HG03066 (cell line): ENCODE results near the gene DAZAP1.
"Not testable (repeated sequence)": the region's sequence is repeated elsewhere in the genome, so short reads cannot be mapped to it uniquely, and the experiment has no call there.

ENCODE experiments used
- ATAC-seq: cut with Tn5 transposase; IDR thresholded peaks from one replicate; pipeline ENCODE4 v1.9.1; 2021; ENCODE audit warnings: low read depth; ENCODE audit not compliant: unreplicated experiment

DAZAP1 gene

DNA sequence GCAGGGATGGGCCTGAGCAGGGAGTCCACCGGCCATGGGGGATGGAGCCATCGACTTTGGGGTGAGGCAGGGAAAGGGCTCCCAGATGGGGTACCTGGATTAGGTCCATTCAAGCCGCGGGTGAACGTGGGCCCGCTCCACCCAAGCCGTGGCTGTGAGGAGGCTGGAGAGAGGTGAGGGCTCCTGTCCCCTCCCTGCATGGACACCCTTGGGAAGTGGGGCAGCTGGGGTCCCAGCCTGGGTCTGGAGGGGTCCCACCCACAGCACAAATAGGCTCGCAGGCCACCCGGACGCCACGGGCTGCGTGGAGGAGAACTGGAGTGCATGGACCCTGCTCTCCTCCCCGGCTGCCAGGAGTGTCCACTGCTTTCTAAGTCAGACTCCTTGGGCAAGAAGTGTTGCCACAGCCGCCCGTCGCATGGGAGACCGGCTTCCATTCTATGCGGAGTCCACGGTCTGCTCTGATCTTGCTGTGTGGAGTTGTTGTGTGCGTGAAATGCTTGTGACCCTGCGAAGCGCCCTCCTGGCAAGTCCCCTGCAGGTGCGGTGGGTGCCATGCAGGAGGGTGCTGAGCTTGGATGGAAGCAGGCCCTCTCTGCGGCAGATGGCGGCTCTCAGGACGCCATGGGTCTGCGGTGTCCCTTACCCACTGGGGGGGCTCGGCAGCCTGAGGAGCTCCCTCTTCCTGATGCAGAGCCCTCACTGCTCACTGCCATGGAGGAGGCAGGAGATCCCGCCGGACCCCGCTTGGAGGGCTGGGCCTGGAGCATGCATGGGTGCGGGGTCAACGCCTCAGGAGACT is 2.0 kb downstream of the DAZAP1 start:
- ATAC-seq = no peak

DNA sequence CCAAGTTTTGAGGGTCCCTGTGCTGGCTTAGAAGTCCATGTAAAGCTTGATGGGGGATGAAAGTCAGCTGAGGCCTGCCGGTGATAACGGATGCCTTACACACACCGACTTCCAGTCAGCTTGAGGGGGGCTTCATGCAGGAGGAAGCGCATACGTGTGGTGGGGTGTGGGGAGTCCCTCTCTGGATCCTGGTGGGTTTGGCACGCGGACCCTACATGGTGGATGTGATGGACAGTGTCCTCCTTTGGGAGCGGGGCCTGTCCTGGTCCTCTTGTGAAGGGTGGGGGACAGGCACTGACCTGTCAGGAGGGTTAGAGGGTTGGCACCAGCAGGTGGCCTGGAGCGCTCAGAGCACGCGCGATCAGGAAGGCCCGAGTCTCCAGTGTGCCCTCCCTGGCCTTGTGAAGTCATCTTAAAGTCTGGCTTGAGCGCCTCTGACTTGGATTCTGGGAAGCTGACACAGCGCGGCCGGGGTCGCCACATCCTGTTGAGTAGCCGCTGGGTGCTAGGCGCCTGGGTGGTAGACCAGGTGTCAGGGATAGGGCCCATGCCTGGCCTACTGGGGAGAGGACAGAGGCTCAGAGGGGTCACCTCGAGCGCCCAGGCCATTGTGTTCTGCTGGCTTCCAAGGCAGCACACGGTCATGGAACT is 2.9 kb downstream of the DAZAP1 start:
- no peak for ATAC-seq

DNA sequence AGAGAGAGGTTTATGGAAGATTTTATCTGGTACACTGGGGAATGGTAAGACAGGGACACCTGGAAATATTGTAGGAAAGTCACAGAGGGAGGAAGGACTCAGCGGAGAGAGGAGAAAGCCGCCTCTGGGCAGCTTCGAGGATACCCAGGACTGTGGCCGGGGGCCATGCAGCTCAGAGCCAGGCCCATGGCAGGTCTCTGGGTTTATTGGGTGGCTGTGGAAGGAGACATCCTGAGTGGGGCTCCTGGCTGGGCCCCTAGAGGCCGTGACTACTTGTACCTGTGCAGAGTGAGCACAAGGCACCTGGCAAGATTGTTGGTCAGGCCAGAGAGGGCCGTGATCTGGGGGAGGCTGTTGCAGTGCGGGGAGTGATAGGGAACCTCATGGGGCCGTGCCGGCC is 3.4 kb downstream of the DAZAP1 start:
- no peak for ATAC-seq

DNA sequence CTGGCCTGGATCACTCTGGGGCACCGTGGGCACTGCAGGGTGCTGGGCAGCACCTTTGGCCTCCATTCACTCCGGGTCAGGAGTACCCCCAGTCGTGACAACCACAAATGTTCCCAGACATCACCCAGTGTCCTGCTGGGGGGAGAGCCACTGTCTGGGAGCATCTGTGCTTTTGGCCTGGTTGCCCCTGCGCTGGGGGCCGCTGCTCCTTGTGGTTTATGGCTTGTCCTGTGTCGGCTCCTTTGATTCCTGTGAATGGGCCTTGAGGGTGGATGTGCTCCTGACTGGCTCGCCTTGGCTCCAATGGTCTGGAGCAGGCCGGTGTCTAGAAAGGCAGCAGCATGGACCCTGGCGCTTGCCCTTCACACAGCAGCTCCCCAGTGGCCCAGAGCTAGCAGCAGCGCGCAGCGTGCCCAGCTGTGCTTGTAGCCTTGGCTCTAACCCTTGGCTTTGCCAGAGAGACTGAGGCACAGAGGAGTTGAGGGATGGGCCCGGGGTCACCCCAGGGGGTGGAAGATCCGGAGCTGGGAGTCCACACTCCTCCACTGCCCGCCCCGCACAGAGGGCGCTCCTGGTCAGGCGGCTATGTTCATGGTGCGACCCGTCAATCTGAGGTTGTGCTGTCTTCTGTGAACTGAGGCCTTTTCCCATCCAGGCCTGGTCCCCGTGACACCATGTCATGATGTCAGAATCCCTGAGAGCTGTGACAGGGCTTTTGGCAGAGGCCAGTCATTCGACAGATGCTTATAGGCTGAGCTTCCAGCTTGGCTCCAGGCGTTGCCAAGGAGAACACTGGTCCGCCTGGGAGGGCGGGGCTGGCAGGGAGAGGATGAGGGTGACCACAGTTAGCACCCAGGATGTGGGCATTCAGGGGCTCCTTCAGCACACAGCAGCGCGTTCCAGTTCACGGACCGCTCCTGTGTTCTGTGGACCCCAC is 4.1 kb downstream of the DAZAP1 start:
- ATAC-seq = no peak

DNA sequence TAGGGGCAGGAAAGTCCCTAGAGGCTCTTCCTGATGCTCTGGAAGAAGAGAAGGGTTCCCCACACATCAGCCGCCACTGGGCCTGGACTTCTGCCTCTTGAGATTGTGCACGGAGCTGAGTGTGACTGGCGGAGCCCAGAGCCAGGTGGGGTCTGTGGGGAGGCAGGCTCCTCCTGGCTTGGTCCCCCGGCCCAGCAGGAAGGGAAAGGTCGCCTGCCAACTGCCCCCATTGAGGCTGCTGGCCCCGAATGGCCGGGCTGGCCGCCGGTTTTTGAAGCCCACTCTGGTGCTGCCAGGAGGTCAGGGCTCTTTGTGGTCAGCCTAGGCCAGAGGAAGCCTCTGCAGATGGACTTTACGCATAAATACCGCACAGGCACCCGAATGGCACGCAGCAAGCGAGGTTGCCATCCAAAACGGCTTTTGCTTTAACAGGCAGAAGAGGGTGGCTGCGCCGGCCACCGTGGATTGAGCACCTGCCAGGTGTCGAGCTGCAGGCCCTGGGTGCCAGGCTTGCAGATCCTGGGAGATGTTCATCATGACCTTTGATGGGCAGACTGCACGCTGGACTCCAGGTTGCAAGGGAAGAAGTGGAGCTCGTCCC is 5.0 kb downstream of the DAZAP1 start:
- no peak for ATAC-seq

DNA sequence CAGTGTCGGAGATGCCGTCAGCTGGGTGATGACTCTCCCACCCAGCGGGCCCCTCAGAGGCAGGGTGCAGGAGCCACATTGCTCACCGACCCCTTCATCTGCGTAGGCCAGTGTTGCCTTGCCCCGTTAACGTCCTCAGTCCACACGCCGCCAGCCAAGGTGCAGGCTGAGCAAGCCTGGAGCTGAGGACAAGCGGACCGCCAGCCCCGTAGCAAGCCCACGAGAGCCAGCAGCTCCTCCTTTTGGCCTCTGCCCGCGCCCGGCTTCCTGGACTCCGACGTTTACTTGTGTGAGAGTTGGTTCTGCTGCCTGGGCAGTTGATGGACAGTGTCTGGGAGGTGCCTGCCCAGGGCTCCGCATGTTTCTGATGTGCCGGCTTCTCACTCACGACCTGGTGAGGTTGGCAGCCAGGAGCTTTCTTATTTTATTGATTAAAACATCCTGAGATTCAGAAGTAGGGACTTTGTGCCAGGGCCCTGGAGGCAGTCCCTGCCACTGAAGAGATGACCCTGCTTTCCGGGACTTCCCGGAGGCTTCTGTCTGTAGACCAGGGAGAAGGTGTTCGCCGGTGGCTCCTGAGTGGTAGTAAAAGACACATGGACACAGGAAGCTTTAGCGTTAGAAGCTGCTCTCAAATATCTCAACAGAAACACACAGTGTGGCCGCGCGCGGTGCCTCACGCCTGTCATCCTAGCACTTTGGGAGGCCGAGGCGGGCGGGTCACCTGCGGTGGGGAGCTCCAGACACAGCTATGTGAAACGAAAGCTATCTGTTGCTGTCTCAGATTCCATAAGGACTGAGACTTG is 5.8 kb downstream of the DAZAP1 start:
- ATAC-seq = no peak

DNA sequence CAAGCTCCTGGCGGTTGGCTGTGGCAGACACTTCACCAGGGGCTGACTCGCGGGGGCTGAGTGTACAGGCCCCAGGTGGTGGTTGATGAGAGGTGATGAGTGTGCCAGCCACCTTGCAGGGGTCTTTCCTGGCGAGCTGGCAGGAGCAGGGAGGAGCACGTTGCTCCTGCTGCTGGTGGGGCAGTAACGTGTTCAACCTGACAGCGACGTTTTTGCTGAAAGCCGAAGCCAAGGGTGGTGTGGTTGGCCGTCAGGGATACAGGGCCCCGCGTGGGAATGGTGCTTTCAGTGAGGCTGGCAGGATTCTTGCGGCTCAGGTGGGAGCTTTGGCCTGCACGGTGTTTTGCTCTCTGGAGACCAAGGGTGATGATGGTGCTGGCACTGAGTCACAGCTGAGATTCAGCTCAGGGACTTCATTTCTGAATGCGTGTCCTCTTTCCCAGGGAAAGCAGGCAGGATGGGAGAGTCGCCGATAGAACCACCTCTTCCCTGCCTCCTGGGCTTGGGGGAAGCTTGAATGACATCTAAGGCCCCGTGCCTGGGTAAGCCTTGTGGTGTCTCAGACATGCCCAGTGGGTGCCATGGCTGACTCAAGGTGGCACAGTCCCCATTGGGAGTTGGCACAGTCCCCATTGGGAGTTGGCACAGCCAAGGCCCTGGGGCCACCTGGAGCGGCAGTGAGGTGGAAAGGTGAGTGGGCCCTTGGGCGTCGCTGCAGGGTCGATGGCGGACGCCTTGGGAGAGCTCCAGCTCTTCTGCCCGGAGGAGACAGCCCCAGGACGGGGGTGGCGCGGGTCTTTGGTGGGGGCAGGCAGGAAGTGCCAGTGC is 8.8 kb downstream of the DAZAP1 start:
- no peak for ATAC-seq

DNA sequence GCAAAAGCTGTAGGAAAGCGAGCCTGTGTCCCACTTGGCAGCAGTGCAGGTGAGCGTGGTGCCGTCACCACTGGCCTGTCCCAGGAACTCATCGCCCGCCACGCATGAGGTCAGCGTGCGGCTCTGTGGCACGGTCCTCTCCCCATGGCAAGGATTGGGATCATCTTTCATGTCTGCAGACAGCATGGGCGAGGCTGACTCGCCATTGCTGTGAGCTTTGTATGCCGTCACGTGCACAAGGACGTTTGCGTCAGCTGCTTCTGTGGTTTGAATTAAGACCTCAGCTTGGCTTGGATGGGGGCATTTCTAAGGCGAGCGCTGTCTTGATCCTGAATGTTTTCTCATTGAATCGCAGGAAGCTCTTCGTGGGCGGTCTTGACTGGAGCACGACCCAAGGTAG is 9.8 kb downstream of the DAZAP1 start:
- ATAC-seq = no peak

DNA sequence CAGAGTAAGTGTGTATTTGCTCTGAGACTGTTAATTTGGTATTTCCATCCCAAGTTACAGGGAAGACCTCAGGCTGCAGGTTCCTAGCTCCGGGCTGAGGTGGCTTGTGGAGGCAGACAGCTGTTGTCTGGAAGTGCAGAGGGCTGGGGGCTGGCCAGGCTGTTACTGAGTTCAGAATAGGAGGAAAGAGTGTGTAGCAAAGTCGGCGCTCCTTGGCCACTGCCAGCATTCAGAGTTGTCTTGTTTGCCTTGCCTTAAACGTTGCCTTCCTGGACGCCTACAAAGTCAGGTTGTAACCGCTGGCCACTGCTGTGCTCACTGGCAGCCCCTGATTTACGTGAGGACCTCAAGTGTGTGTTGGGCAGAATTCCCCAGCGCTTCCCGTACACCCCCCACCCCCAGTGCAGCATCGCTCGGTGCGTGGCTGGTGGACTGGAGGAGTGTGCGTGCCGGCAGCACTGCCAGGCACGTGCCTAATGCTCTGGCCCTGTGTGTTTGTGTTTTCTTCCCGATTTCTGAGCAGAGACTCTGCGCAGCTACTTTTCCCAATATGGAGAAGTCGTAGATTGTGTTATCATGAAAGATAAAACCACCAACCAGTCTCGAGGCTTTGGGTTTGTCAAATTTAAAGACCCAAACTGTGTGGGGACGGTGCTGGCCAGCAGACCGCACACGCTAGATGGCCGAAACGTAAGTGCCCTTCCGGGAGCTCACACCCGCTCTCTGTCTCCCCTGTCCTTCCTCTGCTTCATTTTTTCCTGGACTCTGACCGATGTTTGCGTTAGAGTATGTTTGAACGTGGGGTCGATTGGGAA is 10.5 kb downstream of the DAZAP1 start:
- ATAC-seq = no peak

DNA sequence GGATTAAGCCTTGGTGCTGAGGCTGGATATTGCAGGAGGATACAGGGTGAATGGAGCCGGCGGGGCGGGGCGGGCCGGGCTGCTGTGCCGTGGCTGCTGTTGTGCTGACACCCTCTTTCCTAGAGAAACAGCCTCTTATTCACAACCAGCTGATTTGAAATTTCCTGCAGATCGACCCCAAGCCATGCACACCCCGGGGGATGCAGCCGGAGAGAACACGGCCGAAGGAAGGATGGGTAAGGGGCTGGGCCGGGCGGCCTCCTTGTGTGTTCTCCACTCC is 11.1 kb downstream of the DAZAP1 start:
- ATAC-seq = no peak

DNA sequence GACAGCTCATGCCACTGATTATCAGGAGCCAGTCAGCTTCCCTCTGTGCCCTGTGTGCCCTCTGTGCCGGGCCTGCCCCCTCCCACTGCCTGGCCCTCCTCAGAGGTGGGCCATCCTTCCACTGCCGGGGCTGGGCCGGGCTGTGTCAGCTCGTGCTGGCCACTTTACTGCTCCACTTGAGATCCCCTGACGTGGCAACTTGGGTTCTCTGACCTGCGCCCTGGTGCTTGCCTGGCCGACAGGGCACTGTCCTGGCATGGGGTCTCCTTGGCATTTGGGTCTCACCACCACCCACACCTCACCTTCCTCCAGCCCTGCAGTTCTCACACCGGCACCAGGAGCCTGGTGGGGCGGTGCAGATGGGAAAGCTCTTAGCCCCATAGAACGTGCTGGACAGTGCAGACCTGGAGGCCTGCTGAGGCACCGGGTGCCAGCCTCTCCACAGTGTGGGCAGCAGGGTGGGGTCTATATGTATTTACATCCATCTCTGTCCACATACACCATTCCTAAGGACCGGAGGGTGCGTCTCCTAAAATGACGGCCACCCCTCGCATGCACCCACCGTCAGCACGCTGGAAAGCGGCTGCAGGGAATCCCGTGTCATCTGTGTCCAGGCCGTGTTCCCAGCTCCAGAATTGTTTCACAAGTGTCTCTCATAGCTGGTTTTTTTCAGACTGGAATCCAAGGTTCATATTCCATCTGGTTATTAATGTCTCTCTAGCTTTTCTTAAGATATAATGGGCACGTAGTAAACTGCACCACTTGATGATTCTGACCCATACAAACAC is 11.8 kb downstream of the DAZAP1 start:
- no peak for ATAC-seq

DNA sequence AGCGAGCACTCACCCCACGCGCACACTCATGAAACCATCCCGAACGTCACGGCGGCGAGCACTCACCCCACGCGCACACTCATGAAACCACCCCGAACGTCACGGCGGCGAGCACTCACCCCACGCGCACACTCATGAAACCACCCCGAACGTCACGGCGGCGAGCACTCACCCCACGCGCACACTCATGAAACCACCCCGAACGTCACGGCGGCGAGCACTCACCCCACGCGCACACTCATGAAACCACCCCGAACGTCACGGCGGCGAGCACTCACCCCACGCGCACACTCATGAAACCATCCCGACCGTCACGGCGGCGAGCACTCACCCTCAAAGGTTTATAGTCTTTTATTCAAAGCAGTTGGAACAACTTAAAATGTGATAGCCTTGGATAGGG is 12.7 kb downstream of the DAZAP1 start:
- not testable (repeated sequence) for ATAC-seq

DNA sequence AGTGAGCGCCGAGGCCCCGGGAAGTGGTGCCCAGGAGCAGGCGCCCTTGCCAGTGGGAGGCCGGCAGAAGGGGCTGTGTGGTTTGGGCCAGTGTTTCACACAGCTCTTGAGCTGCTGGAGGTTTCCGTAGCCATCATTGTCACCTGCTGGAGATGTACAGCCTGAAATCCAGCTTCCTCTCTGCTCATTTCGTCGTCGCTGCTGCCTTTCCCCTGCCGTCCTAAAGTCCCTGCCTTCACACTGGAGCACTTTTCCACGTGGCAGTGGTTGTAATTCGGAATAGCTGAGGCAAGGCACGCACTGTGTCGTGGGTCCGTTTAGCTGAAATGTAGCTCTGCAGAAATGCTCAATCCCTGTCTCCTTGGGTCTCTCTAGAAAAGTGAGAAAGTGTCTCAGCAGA is 13.2 kb downstream of the DAZAP1 start:
- no peak for ATAC-seq

DNA sequence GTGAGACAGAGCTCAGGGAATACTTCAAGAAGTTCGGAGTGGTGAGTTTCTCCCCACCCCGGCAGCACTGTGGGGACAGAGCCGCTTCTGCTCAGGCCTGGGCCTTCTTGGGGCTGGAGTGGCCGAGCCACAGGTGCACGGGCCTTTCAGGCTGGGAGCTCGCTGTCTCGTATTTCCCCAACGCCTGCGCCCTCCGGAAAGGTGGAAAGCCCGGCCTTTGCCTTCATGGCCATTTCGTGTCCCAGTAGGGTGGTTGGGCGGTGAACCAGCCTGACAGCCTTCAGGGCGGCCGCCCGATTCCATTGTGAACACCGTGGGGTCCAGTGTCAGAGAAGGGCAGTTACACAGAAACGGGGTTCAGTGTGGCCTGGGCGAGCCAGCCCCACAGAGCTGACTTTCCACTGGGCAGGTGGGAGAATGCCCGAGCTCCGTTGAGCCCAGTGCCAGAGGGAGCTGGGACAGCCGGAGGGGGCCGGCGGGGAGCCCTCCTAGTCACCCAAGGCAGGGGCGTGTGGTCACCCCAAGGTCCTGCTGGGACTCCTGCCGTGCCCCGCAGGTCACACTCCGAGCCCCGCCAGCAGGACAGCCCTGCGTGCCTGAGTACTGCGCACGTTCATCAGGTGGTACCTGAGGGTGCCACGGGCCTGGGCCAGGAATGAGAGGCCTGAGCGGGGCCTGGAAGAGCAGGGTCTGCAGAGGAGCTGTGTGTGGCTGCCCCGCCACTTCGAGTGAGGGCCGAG is 14.0 kb downstream of the DAZAP1 start:
- ATAC-seq = no peak

DNA sequence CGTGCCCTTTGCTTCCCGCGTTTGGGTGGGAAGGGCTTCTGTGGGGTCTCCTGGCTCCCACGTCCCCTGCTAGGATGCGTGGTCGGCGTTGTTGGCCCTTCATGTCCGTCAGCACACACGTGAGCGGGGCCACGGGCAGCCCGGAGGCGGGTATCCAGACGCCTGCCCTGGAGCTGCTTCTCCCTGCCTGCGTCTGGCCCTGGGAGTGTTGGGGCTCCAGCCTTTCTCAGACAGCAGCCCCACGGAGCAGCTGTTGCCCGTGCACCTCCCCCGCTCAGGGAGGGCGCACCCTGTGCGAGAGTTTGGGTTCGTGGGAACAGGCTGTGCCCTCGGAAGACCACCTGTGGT is 14.5 kb downstream of the DAZAP1 start:
- no peak for ATAC-seq

DNA sequence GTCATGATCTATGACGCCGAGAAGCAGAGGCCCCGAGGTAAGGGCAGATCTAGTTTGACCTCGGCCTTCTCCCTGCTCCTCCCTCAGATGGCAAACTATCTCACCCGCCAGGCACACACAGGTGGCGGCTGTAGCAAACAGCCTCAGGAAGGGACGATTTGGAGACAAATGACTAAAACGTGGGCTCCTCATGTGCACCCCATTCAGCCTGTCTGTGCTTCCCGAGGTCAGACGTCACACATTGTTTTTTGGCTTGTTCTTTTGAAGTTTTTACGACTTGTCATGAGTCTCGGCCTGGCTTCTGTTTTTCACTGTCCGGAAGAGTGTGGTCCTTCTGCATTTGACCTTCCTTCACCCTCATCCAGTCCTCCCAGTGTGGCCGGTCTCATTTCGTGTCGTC is 15.0 kb downstream of the DAZAP1 start:
- no peak for ATAC-seq

DNA sequence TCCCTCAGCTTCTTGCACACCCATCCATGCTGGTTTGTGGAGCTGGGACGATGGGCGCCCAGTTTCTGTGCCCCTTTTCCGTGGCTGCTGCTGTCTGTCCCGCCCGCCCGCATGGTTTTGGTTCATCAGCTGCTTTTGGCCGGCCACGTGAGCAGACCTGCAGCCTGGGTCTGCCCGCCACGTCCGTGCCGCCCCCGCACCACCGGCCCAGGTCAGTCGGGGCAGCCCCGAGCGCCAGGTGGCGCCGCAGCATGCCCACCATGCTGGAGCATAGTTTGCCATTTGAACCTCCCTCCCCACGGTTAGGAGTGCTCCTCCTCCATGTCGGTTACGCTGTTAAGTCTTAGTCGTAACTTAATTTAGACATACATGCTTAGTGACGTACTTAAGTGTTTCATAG is 15.6 kb downstream of the DAZAP1 start:
- no peak for ATAC-seq
